Colonic mucosa (tissue), 4 donors: Measurements from ENCODE around the gene CENPE. TPM values are rescaled to one million over a fixed set of nuclear protein-coding genes. Genes with fewer than 3 reads are reported as not detected.
A peak's percentile ranks its signal among the peaks of the same experiment; 100 is the strongest.

ENCODE experiments used
- DNase-seq: peaks from one replicate; pipeline ENCODE4 v3.0.0-alpha.2; 2020
- H3K27ac ChIP-seq: fragments of 200-600 bp; one replicate; pipeline ENCODE4 v1.8.0; 2021
- H3K27me3 ChIP-seq: fragments of 200-600 bp; one replicate; pipeline ENCODE4 v1.8.0; 2021
- H3K36me3 ChIP-seq: fragments of 200-600 bp; one replicate; pipeline ENCODE4 v1.8.0; 2021
- H3K4me1 ChIP-seq: fragments of 200-600 bp; one replicate; pipeline ENCODE4 v1.8.0; 2021; ENCODE audit warnings: mild to moderate bottlenecking
- H3K4me3 ChIP-seq: fragments of 200-600 bp; one replicate; pipeline ENCODE4 v1.8.0; 2021
- H3K9ac ChIP-seq, 2 donors: one replicate each; pipeline ENCODE4 v1.7.0; 2013; ENCODE audit warnings: control low read depth in 2 of 2, low read depth in 2 of 2, low read length in 2 of 2
- H3K9me3 ChIP-seq: fragments of 200-600 bp; one replicate; pipeline ENCODE4 v1.8.0; 2021
- CTCF ChIP-seq: fragments of 200-600 bp; IDR thresholded peaks from one replicate; pipeline ENCODE4 v1.8.0; 2022; ENCODE audit warnings: antibody characterized with exemption, mild to moderate bottlenecking
- intact Hi-C: fragments of 100-400 bp; cut with DNase I; formaldehyde crosslinking; loops from one replicate; pipeline ENCODE4 v1.14.1; 2022
- total RNA-seq, 2 donors: library from RNA; stranded (reverse); fragmentation: NEBNext Ultra II Directional in 1 of 2; extraction: Animal tissue kit (Norgen Biotek cat#: 25700) in 1 of 2; gene quantifications; one replicate each; pipeline ENCODE4 v1.2.1, GENCODE V29; 2021
- donor health status: healthy.
- donor health status: DM: no; HTN: no; CAD: no.
- donor health status: DM: no; HTN: no; CAD: no.

Gene CENPE
- total RNA-seq, 2 donors from 2014 or later = 9.8 to 23.2 TPM

GRCh38 chr4:103099691-103100392 is 98.3 kb downstream of the CENPE start, which contains the start of gene BDH2:
BDH2 (minus strand) TSS chr4:103099834; CDS start chr4:103096254, 3,580 bp downstream.
- TF ChIP-seq CTCF = peak; percentile 78
- H3K36me3 ChIP-seq = no peaks in the 10 kb centered on the region
- peak; percentile 73 for DNase-seq
- peak within 1 kb of the TSS; percentile 41 for H3K27ac ChIP-seq
- intact Hi-C loops = loop anchor here (10.0 kb wide), 1 partner anchor 655 kb away; no protein-coding TSS in a partner anchor
- no peaks in the 10 kb centered on the region for H3K4me1 ChIP-seq
- peak within 1 kb of the TSS; percentile 26 to 55 for H3K9ac ChIP-seq
- H3K9me3 ChIP-seq = no peaks in the 10 kb centered on the region
- peak within 1 kb of the TSS; percentile 35 for H3K4me3 ChIP-seq
- no peaks in the 10 kb centered on the region for H3K27me3 ChIP-seq

- peak overlapping the region; percentile 35 for H3K4me3 ChIP-seq
- no peaks in the 10 kb centered on the region for H3K27me3 ChIP-seq
- peak overlapping the region; percentile 41 for H3K27ac ChIP-seq
- no peaks in the 10 kb centered on the region for H3K36me3 ChIP-seq
- H3K9ac ChIP-seq = peak overlapping the region; percentile 26 to 55
- no peak for TF ChIP-seq CTCF
- H3K9me3 ChIP-seq = no peaks in the 10 kb centered on the region
- DNase-seq = no peak
- intact Hi-C loops = loop anchor here (10.0 kb wide), 1 partner anchor 654 kb away; no protein-coding TSS in a partner anchor
- no peaks in the 10 kb centered on the region for H3K4me1 ChIP-seq
Measured at GRCh38 chr4:103098756-103099440, 99.2 kb downstream of the CENPE start.

GRCh38 chr4:103098341-103098740 is 99.8 kb downstream of the CENPE start:
- no peaks in the 10 kb centered on the region for H3K4me1 ChIP-seq
- no peak overlapping the region for H3K9ac ChIP-seq
- H3K27ac ChIP-seq = no peak overlapping the region
- no peaks in the 10 kb centered on the region for H3K9me3 ChIP-seq
- intact Hi-C loops = loop anchor here (10.0 kb wide), 1 partner anchor 654 kb away; no protein-coding TSS in a partner anchor
- H3K36me3 ChIP-seq = no peaks in the 10 kb centered on the region
- TF ChIP-seq CTCF = no peak
- no peaks in the 10 kb centered on the region for H3K27me3 ChIP-seq
- H3K4me3 ChIP-seq = no peak overlapping the region
- no peak for DNase-seq

GRCh38 chr4:103097112-103097511 is 101.0 kb downstream of the CENPE start:
- Histone ChIP-seq H3K9me3 (no peaks in the 10 kb centered on the region), H3K27me3 (no peaks in the 10 kb centered on the region), H3K36me3 (no peaks in the 10 kb centered on the region), H3K4me1 (no peaks in the 10 kb centered on the region), H3K4me3 (no peak overlapping the region), H3K27ac (no peak overlapping the region), H3K9ac (no peak overlapping the region)
- no peak for TF ChIP-seq CTCF
- intact Hi-C loops = loop anchor here (10.0 kb wide), 1 partner anchor 652 kb away; no protein-coding TSS in a partner anchor
- no peak for DNase-seq

GRCh38 chr4:103095080-103095479 is 103.1 kb downstream of the CENPE start:
- Histone ChIP-seq H3K27me3 (no peaks in the 10 kb centered on the region), H3K9me3 (no peaks in the 10 kb centered on the region), H3K4me3 (no peak overlapping the region), H3K9ac (no peak overlapping the region), H3K36me3 (no peaks in the 10 kb centered on the region), H3K27ac (no peak overlapping the region), H3K4me1 (no peaks in the 10 kb centered on the region)
- intact Hi-C loops = loop anchor here (10.0 kb wide), 1 partner anchor 650 kb away; no protein-coding TSS in a partner anchor
- TF ChIP-seq CTCF = no peak
- no peak for DNase-seq
